SK-N-SH treated with all-trans-retinoic acid at 6 μM for 48 hours (cell line): ENCODE results near the gene RPS6KC1.

Experiments
- ATAC-seq: fragments of 200-7000 bp; cut with Tn5 transposase; 3 replicates; pipeline ENCODE4 v1.9.1; 2020; ENCODE audit warnings: mild to moderate bottlenecking, moderate library complexity
- BACH2 ChIP-seq: fragments of 250-450 bp; sonication (Bioruptor Pico); IDR thresholded peaks from 2 replicates; pipeline ENCODE4 v1.9.0; 2021; ENCODE audit warnings: mild to moderate bottlenecking, borderline replicate concordance
- CSDC2 ChIP-seq: fragments of 250-450 bp; sonication (Bioruptor Pico); IDR thresholded peaks from 2 replicates; pipeline ENCODE4 v1.5.0; 2020; ENCODE audit warnings: mild to moderate bottlenecking, moderate library complexity
- ESRRG ChIP-seq: fragments of 250-450 bp; sonication (Bioruptor Pico); IDR thresholded peaks from 2 replicates; pipeline ENCODE4 v1.6.1; 2021; ENCODE audit warnings: mild to moderate bottlenecking
- GLIS3 ChIP-seq: fragments of 250-450 bp; sonication (Bioruptor Pico); IDR thresholded peaks from 2 replicates; pipeline ENCODE4 v1.5.0; 2020; ENCODE audit warnings: mild to moderate bottlenecking, moderate library complexity
- ISL1 ChIP-seq: fragments of 250-450 bp; sonication (Bioruptor Pico); IDR thresholded peaks from 2 replicates; pipeline ENCODE4 v2.1.2; 2022; ENCODE audit warnings: mild to moderate bottlenecking, moderate library complexity
- OSR1 ChIP-seq: fragments of 250-450 bp; sonication (Bioruptor Pico); IDR thresholded peaks from 2 replicates; pipeline ENCODE4 v1.8.0; 2022; ENCODE audit warnings: moderate library complexity, mild to moderate bottlenecking, inconsistent platforms
- PPARA ChIP-seq: fragments of 250-450 bp; sonication (Bioruptor Pico); IDR thresholded peaks from 2 replicates; pipeline ENCODE4 v1.5.0; 2020; ENCODE audit warnings: mild to moderate bottlenecking, borderline replicate concordance
- RARB ChIP-seq: fragments of 250-450 bp; sonication (Bioruptor Pico); IDR thresholded peaks from 2 replicates; pipeline ENCODE4 v1.8.0; 2021; ENCODE audit warnings: mild to moderate bottlenecking, moderate library complexity
- SNAI2 ChIP-seq: fragments of 250-450 bp; sonication (Bioruptor Pico); IDR thresholded peaks from 2 replicates; pipeline ENCODE4 v1.5.0; 2020; ENCODE audit warnings: mild to moderate bottlenecking, moderate library complexity
- TOX ChIP-seq: fragments of 250-450 bp; sonication (Bioruptor Pico); IDR thresholded peaks from 2 replicates; pipeline ENCODE4 v1.8.0; 2021; ENCODE audit warnings: mild to moderate bottlenecking, moderate library complexity, borderline replicate concordance
- ZC3H10 ChIP-seq: fragments of 250-450 bp; sonication (Bioruptor Pico); IDR thresholded peaks from 2 replicates; pipeline ENCODE4 v1.5.1; 2021; ENCODE audit warnings: mild to moderate bottlenecking, moderate library complexity
- ZFP3 ChIP-seq: fragments of 250-450 bp; sonication (Bioruptor Pico); IDR thresholded peaks from 2 replicates; pipeline ENCODE4 v1.5.0; 2020; ENCODE audit warnings: mild to moderate bottlenecking, moderate library complexity
- ZFP30 ChIP-seq: fragments of 450-650 bp; formaldehyde crosslinking; IDR thresholded peaks from 2 replicates; pipeline ENCODE4 v1.5.0; 2022; ENCODE audit warnings: mild to moderate bottlenecking, moderate library complexity
- ZNF565 ChIP-seq: fragments of 450-650 bp; formaldehyde crosslinking; conservative IDR thresholded peaks from 2 replicates; pipeline ENCODE4 v1.5.0; 2020; ENCODE audit warnings: low read depth, mild to moderate bottlenecking, moderate library complexity
- ZNF8 ChIP-seq: fragments of 450-650 bp; formaldehyde crosslinking; IDR thresholded peaks from 2 replicates; pipeline ENCODE4 v1.5.0; 2020; ENCODE audit warnings: mild to moderate bottlenecking, moderate library complexity
- TF ChIP-seq, protein P1 (sequence below): fragments of 250-450 bp; sonication (Bioruptor Pico); IDR thresholded peaks from 2 replicates; pipeline ENCODE4 v1.5.1; 2020; ENCODE audit warnings: low read depth, mild to moderate bottlenecking, moderate library complexity
- TF ChIP-seq, protein P2 (sequence below): fragments of 250-450 bp; sonication (Bioruptor Pico); IDR thresholded peaks from 2 replicates; pipeline ENCODE4 v1.8.0; 2021; ENCODE audit warnings: low read depth, mild to moderate bottlenecking, moderate library complexity, borderline replicate concordance
- TF ChIP-seq, protein P3 (sequence below): fragments of 250-450 bp; sonication (Bioruptor Pico); IDR thresholded peaks from 2 replicates; pipeline ENCODE4 v1.5.0; 2020; ENCODE audit warnings: mild to moderate bottlenecking, moderate library complexity
- TF ChIP-seq, protein P4 (sequence below): fragments of 250-450 bp; sonication (Bioruptor Pico); IDR thresholded peaks from 2 replicates; pipeline ENCODE4 v1.8.0; 2020; ENCODE audit warnings: mild to moderate bottlenecking, moderate library complexity, borderline replicate concordance
- TF ChIP-seq, protein P5 (sequence below): fragments of 250-450 bp; sonication (Bioruptor Pico); IDR thresholded peaks from 2 replicates; pipeline ENCODE4 v1.5.1; 2021; ENCODE audit warnings: mild to moderate bottlenecking, moderate library complexity

Gene RPS6KC1, protein sequence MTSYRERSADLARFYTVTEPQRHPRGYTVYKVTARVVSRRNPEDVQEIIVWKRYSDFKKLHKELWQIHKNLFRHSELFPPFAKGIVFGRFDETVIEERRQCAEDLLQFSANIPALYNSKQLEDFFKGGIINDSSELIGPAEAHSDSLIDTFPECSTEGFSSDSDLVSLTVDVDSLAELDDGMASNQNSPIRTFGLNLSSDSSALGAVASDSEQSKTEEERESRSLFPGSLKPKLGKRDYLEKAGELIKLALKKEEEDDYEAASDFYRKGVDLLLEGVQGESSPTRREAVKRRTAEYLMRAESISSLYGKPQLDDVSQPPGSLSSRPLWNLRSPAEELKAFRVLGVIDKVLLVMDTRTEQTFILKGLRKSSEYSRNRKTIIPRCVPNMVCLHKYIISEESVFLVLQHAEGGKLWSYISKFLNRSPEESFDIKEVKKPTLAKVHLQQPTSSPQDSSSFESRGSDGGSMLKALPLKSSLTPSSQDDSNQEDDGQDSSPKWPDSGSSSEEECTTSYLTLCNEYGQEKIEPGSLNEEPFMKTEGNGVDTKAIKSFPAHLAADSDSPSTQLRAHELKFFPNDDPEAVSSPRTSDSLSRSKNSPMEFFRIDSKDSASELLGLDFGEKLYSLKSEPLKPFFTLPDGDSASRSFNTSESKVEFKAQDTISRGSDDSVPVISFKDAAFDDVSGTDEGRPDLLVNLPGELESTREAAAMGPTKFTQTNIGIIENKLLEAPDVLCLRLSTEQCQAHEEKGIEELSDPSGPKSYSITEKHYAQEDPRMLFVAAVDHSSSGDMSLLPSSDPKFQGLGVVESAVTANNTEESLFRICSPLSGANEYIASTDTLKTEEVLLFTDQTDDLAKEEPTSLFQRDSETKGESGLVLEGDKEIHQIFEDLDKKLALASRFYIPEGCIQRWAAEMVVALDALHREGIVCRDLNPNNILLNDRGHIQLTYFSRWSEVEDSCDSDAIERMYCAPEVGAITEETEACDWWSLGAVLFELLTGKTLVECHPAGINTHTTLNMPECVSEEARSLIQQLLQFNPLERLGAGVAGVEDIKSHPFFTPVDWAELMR

DNA sequence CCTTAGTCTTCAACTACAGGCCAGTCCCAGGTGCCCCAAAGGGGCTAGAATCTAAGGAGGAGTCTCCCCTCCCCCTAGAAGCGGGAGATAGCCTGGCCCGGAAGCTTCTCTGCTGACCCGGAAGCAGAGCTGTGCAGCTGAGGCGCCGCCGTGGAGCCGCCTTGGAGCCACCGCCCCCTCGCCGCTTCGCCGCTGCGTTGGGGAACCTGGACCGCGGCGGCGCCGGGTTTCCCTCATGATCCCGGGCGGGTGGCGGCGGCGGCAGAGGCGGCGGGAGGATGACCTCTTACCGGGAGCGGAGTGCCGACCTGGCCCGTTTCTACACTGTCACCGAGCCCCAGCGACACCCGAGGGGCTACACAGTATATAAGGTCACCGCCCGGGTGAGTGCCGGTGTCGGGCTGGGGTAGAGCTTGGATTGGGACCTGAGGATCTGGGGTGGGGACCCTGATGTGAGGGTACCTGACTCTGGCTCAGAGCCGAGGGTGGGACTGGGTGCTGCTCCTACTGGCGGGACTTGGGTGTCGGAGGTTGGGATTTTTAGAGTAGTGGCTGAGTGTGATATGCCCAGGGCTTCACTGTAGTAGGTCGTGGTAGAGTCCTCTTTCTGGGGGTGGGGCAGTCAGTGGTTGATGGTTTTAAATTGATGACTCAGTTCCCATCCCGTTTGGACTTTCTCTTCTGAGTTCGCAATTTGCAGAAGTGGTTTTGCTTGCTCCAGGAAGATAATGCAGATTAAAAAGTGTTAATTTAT, at the start of gene RPS6KC1:
Gene RPS6KC1 (plus strand): TSS at position 115 of the 754 bp plus-strand sequence. CDS start 164 bp downstream, at position 279.
- peak; percentile 99 for ATAC-seq
- TF ChIP-seq, protein P1, sequence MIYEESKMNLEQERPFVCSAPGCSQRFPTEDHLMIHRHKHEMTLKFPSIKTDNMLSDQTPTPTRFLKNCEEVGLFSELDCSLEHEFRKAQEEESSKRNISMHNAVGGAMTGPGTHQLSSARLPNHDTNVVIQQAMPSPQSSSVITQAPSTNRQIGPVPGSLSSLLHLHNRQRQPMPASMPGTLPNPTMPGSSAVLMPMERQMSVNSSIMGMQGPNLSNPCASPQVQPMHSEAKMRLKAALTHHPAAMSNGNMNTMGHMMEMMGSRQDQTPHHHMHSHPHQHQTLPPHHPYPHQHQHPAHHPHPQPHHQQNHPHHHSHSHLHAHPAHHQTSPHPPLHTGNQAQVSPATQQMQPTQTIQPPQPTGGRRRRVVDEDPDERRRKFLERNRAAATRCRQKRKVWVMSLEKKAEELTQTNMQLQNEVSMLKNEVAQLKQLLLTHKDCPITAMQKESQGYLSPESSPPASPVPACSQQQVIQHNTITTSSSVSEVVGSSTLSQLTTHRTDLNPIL, result no peak
- TF ChIP-seq ZC3H10 (CRISPR knock-in tag) (0 out of 2 replicates have a peak, but pooled peaks have one; percentile 13), ZFP30 (no peak), ISL1 (CRISPR knock-in tag) (no peak), OSR1 (CRISPR knock-in tag) (peak; percentile 78; the same call in 1 of the 2 replicates), CSDC2 (CRISPR knock-in tag) (no peak), ZFP3 (CRISPR knock-in tag) (peak; percentile 98)
- TF ChIP-seq, protein P2, sequence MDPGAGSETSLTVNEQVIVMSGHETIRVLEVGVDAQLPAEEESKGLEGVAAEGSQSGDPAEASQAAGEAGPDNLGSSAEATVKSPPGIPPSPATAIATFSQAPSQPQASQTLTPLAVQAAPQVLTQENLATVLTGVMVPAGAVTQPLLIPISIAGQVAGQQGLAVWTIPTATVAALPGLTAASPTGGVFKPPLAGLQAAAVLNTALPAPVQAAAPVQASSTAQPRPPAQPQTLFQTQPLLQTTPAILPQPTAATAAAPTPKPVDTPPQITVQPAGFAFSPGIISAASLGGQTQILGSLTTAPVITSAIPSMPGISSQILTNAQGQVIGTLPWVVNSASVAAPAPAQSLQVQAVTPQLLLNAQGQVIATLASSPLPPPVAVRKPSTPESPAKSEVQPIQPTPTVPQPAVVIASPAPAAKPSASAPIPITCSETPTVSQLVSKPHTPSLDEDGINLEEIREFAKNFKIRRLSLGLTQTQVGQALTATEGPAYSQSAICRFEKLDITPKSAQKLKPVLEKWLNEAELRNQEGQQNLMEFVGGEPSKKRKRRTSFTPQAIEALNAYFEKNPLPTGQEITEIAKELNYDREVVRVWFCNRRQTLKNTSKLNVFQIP (CRISPR knock-in tag), result 0 out of 2 replicates have a peak, but pooled peaks have one; percentile 48
- TF ChIP-seq, all 23 proteins: peak for 4

DNA sequence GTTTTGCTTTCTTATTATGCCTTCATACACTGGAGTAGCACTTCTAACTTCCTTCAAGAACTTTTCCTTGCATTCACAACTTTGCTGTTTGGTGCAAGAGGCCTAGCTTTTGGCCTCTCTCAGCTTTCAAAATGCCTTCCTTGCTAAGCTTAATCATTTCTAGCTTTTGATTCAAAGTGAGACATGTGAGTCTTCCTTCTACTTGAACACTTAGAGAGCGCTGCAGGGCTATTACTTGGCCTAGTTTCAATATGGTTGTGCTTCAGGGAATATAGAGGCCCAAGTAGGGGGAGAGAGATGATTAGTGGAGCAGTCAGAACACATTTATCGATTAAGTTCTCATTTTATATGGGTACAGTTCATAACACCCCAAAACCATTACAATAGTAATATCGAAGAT, 47.8 kb upstream of the RPS6KC1 start:
- TF ChIP-seq ISL1 (CRISPR knock-in tag), result no peak
- no peak for TF ChIP-seq ZFP3 (CRISPR knock-in tag)
- TF ChIP-seq, protein P3, sequence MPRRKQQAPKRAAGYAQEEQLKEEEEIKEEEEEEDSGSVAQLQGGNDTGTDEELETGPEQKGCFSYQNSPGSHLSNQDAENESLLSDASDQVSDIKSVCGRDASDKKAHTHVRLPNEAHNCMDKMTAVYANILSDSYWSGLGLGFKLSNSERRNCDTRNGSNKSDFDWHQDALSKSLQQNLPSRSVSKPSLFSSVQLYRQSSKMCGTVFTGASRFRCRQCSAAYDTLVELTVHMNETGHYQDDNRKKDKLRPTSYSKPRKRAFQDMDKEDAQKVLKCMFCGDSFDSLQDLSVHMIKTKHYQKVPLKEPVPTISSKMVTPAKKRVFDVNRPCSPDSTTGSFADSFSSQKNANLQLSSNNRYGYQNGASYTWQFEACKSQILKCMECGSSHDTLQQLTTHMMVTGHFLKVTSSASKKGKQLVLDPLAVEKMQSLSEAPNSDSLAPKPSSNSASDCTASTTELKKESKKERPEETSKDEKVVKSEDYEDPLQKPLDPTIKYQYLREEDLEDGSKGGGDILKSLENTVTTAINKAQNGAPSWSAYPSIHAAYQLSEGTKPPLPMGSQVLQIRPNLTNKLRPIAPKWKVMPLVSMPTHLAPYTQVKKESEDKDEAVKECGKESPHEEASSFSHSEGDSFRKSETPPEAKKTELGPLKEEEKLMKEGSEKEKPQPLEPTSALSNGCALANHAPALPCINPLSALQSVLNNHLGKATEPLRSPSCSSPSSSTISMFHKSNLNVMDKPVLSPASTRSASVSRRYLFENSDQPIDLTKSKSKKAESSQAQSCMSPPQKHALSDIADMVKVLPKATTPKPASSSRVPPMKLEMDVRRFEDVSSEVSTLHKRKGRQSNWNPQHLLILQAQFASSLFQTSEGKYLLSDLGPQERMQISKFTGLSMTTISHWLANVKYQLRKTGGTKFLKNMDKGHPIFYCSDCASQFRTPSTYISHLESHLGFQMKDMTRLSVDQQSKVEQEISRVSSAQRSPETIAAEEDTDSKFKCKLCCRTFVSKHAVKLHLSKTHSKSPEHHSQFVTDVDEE, result no peak
- no peak for TF ChIP-seq TOX (CRISPR knock-in tag)
- no peak for TF ChIP-seq ZNF8
- TF ChIP-seq OSR1 (CRISPR knock-in tag), result no peak
- TF ChIP-seq BACH2, result no peak
- TF ChIP-seq, protein P4, sequence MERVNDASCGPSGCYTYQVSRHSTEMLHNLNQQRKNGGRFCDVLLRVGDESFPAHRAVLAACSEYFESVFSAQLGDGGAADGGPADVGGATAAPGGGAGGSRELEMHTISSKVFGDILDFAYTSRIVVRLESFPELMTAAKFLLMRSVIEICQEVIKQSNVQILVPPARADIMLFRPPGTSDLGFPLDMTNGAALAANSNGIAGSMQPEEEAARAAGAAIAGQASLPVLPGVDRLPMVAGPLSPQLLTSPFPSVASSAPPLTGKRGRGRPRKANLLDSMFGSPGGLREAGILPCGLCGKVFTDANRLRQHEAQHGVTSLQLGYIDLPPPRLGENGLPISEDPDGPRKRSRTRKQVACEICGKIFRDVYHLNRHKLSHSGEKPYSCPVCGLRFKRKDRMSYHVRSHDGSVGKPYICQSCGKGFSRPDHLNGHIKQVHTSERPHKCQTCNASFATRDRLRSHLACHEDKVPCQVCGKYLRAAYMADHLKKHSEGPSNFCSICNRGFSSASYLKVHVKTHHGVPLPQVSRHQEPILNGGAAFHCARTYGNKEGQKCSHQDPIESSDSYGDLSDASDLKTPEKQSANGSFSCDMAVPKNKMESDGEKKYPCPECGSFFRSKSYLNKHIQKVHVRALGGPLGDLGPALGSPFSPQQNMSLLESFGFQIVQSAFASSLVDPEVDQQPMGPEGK, result no peak
- TF ChIP-seq ZFP30, result no peak
- TF ChIP-seq GLIS3 (CRISPR knock-in tag), result no peak
- TF ChIP-seq PPARA (CRISPR knock-in tag), result no peak
- TF ChIP-seq SNAI2, result no peak
- no peak for TF ChIP-seq RARB (CRISPR knock-in tag)
- TF ChIP-seq ZNF565 (CRISPR knock-in tag), result no peak
- ATAC-seq, result no peak

DNA sequence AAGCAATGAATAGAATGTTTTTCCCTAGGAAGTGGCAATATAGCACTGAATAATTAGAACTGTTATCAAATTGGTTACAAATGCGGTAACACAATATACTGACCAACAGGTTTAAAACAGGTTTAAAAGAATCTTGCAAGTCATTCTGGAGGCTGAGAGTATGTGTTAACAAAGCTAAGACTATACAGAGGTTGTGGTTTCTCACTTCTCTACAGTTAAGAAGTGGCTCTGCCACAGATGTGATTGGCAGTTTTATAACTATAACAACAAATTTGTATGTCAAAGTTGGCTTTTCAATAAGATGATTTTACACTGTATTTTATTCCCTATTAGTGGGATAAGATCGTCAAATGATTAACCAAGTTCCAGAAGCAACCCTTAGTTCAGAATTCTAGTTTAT, 42.5 kb upstream of the RPS6KC1 start:
- TF ChIP-seq GLIS3 (CRISPR knock-in tag) (no peak), BACH2 (no peak), RARB (CRISPR knock-in tag) (no peak), ZC3H10 (CRISPR knock-in tag) (no peak), ZFP3 (CRISPR knock-in tag) (no peak), OSR1 (CRISPR knock-in tag) (no peak), ESRRG (CRISPR knock-in tag) (no peak), SNAI2 (no peak)
- TF ChIP-seq, protein P4, result no peak
- TF ChIP-seq, protein P5, sequence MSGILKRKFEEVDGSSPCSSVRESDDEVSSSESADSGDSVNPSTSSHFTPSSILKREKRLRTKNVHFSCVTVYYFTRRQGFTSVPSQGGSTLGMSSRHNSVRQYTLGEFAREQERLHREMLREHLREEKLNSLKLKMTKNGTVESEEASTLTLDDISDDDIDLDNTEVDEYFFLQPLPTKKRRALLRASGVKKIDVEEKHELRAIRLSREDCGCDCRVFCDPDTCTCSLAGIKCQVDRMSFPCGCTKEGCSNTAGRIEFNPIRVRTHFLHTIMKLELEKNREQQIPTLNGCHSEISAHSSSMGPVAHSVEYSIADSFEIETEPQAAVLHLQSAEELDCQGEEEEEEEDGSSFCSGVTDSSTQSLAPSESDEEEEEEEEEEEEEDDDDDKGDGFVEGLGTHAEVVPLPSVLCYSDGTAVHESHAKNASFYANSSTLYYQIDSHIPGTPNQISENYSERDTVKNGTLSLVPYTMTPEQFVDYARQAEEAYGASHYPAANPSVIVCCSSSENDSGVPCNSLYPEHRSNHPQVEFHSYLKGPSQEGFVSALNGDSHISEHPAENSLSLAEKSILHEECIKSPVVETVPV (CRISPR knock-in tag), result no peak
- TF ChIP-seq, protein P1, result no peak
- ATAC-seq, result no peak
